GM19328 (cell line): ENCODE data around the gene AFF1.
"Not testable (repeated sequence)": the region's sequence is repeated elsewhere in the genome, so short reads cannot be mapped to it uniquely, and the experiment has no call there.

Experiments
- ATAC-seq: cut with Tn5 transposase; IDR thresholded peaks from one replicate; pipeline ENCODE4 v1.9.1; 2021; ENCODE audit warnings: mild to moderate bottlenecking, moderate library complexity; ENCODE audit not compliant: unreplicated experiment

AFF1 gene

DNA sequence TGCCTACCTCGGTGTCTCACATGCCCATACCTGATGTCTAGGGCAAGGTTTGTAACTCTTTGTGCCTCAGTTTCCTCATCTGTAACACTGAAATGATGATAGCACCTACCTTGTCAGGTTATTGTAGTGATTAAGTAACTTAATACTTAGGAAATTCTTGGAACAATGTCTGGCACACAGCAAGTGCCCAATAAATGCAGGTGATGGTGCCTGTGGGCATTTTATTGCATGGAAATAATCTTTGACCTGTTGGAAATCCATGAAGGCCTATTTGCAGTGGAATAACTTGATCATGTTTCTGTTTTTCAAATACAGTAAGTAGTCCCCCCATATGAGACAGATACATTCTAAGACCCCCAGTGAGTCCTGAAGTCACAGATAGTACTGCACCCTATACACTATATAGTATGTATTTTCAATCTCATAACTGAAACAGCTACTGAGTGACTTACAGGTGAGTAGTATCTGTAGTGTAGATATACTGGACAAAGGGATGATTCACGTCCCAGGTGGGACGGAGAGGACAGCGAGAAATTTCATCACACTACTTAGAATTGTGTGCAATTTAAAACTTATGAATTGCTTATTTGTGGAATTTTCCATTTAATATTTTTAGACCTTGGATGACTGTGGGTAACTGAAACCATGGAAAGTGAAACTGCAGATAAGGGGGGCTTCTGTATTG, 42.1 kb downstream of the AFF1 start:
- no peak for ATAC-seq

DNA sequence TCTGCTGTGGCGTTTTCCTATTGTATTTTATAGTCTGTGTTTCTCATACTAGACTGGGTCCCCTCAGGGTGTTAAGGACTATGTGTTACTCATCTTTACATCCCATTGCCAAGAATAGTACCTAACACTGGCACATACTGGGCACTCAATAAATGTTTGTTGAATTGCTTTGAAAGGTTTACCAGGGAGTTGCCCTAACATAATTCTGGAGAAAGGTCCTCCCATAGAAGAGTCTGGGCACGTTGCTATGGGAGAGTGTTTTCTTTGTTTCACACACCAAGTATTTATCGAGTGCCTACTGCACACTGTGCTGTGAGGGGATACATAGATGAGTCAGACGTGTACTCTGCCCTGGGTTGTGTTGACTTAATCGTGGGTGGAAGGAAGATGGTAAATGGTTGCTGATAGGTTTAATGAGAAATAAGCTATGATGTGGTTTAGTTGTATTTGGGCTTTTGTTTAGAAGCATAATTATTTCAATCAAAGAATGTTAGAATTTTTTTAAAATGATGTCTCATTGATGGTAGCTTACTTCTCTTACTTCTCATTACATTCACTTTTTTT, 42.9 kb downstream of the AFF1 start:
- ATAC-seq = peak; percentile 66

DNA sequence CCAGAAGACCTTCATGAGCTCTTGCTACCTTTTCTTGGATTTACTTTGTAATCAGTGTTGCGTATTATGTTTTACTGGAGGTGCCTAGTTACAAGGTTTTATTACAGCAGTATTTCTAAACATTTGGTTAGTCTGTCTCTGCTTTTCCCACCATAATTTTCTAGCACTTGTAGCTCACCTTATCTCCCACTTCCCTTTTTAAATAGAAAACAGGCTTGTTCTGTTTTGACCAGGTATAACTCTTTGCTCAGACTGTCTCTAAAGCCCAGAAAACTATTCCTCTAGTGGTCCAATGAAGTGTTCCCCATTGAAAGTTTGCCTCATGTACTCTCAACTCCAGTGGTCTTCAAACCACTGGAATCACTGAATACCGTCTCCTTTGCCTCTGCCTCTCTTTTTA, 43.9 kb downstream of the AFF1 start:
- ATAC-seq = no peak

DNA sequence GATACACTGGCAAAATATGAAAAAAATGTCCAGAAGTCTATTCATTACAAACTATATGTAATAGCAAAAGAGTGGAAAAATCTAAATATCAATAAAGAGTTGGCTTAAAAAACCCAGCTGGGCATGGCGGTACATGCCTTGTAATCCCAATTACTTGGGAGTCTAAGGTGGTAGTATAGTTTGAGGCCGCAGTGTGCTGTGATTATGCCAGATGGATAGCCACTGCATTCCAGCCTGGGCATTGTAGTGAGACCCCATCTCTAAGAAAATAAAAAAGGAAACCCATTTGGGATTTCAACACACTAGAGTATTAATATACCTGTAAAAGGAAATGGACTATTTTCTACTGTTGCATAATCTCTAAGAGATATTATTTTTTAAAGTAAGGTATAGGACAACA, 45.4 kb downstream of the AFF1 start:
- no peak for ATAC-seq

DNA sequence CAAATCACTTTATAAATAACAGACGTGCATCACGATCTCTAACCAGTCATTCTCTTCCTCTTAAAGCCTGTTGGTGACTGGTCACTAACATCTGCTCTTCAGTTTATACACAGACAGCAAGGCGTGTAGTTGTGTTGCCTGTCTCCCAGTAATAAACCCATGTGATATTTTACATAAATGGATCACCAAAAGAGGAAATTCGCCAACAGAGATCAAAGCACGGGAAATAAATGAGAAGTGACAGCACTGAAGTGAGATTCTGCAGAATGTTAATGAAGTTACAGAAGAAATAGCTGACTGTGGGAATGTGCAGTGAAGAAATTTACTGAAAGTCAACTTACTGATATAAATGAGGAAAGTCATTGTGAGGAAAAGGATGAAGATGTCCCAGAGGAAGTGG, 47.0 kb downstream of the AFF1 start:
- no peak for ATAC-seq

DNA sequence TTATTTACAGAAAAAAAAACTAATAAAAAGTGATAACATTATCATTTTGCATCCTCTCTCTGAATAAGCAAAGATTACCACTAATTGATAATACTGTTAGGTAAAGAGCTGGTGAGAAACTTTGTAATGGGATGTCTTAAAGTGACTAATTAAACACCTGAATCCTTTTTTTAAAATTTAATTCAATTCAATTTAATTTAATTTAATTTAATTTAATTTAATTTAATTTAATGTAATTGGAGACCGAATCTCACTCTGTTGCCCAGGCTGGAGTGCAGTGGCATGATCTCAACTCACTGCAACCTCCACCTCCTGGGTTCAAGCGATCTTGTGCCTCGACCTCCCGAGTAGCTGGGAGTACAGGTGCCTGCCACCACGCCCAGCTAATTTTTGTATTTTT, 51.0 kb downstream of the AFF1 start:
- not testable (repeated sequence) for ATAC-seq

DNA sequence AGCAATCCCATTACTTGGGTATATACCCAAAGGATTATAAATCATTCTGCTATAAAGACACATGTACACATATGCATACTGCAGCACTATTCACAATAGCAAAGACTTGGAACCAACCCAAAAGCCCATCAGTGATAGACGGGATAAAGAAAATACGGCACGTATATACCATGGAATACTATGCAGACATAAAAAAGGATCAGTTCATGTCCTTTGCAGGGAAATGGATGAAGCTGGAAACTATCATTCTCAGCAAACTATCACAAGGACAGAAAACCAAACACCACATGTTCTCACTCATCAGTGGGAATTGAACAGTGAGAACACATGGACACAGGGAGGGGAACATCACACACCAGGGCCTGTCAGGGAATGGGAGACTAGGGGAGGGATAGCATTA, 54.8 kb downstream of the AFF1 start:
- not testable (repeated sequence) for ATAC-seq

DNA sequence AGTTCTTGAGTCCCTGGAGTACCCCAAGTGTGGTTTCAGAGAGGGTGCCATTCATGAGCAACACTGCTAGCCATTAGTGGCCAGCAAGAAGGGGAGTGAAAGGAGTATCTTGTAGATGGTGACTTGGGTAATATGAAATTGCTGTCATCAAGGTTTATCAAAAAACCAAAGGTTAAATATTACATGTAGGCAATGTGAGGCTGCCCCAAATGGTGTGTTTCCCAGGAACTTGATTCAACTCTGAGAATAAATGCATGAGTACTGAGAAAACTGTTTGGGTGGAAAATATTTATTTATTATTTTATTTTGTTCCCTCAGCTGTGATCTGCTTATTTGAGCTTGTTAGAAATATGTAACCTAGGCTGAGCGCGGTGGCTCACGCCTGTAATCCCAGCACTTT, 55.7 kb downstream of the AFF1 start:
- no peak for ATAC-seq

DNA sequence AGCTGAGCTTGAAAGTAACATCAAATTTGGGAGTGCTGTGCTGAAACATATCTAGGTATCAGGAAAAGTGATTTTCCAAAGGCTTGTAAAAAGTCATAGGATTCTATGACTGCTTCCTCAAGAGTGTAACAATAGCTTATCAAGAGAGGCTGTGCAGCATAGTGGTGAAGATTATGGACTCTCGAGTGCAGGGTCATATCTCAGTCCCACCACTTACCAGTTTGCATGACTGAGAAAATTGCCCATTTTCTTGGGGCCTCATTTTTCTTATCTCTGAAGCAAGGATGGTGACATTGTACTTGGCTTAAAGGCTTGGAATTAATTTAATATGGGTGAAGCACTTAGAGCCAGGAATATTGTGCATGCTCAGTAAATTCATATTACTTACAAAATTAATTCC, 57.2 kb downstream of the AFF1 start:
- ATAC-seq = no peak

DNA sequence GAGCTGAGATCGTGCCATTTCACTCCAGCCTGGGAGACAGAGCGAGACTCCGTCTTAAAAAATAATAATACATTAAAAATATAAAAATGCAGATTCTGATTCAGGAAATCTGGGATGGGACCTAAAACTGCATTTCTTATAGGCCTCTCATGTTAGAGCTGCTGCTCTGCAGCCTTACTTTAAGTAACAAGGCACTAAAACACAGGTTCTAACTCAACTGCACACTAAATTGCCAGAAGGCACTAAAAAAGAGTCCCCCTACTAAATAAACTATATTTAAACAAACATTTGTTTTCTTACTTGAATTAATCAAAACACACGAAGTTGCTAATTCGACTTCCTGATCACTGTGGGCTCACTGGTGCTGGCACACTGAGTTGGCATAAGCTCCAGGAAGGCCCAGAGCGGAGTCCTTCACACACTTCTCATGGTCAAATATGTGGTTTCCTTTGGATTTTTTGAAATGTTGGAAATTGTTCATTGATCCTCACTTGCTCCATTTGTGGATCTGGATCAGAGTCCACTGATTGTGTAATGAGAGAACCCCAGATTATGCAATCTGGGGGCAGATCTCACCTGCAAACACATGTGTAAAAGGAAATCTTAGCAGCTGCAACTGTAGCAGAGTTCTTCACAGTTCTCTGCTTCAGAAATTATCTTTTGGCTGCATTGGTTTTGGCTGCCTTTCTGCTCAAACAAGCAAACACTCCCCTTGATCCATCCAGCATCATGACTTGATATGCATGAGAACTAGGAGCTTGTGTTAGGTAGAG, 59.3 kb downstream of the AFF1 start:
- ATAC-seq = no peak

DNA sequence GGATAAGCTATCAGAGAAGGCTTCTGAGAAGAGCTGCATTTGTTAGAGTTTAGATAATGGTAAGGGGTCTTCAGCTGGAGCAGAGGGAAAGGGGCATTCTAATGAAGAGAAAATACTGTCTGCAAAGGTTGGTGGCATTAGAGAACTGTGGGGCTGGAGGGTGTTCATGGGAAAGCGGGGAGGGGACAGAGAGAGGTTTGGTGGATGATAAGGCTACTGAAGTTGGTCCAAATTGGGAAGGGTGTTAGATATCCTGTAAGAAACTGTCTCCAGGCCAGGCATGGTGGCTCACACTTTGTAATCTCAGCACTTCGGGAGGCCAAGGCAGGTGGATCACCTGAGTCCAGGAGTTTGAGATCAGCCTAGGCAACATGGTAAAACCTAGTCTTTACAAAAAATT, 59.9 kb downstream of the AFF1 start:
- no peak for ATAC-seq

DNA sequence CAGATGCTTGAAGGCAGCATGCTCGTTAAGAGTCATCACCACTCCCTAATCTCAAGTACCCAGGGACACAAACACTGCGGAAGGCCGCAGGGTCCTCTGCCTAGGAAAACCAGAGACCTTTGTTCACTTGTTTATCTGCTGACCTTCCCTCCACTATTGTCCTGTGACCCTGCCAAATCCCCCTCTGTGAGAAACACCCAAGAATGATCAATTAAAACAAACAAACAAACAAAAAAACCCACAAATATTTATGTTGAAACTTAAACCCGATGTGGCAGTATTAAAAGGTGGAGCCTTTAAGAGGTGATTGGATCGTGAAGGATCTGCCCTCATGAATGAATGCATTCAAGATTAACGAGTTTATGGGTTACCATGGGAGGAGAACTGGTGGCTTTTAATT, 61.7 kb downstream of the AFF1 start:
- ATAC-seq = not testable (repeated sequence)

DNA sequence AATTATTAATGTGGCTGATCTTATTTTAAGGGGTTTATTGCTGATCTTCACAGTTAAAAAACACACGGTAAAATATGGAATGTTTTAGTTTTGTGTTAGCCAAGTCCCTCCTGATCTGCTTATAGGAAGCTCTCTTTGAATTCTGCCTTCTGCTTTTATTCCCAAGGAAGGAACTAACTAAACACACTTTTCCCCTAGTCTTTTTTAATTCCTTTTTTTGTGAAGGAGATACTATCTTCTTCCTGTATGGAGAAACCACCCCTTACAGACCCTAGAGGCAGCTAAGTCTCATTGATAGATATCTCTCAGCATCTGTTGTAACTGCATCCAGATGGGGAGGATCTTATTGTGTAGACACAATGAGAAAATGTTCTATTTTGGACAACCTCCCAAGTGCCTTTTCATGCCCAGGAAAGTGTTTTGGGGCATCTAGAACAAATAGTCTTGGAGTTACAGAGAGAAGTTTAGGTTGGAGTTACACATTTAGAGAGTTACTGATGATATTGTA, 64.4 kb downstream of the AFF1 start:
- no peak for ATAC-seq

DNA sequence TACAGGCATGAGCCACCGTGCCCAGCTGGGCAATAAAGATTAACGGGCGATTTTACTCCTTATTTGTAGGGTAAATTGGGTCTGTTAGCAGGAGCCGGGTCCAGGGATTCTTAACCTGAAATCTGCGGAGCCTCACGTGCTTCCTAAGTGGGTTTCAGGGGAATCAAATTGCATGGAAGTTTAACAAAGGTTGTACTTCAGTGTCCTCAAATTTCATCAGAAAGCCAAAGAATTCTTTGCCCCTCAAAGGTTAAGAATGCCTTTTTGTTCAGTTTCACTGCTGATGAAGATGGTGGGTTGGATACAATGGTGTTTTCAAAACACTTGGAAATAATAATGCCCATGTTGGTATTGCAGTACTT, 67.9 kb downstream of the AFF1 start:
- ATAC-seq = no peak

DNA sequence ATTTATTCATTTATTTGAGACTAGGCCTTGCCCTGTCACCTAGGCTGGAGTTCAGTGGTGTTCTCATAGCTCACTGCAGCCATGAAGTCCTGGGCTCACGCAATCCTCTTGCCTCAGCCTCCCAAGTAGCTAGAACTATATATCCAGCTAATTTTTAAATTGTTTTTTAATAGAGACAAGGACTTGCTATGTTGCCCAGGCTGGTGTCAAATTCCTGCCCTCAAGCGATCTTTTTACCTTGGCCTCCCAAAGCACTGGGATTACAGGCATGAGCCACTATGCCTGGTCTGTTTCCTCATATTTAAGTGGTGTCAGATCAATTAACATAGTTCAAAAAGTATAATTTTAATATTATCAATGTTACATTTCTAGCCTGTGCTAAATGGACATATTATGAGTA, 68.5 kb downstream of the AFF1 start:
- no peak for ATAC-seq

DNA sequence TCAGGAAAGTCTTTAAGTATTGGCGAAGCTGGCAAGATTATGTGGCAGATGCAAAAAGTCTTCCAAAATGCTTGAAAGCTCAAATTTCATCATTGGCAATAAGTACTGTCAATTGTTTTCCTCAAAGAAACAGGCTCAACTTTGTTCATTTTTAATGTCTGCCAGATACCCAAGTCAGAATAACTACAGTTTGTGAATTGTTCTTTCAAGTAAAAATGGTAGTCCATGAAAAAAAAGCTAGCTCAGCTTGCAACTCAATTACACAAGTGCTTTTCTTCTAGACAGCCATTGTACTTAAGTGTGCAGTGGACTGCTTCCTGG, 70.5 kb downstream of the AFF1 start:
- no peak for ATAC-seq

DNA sequence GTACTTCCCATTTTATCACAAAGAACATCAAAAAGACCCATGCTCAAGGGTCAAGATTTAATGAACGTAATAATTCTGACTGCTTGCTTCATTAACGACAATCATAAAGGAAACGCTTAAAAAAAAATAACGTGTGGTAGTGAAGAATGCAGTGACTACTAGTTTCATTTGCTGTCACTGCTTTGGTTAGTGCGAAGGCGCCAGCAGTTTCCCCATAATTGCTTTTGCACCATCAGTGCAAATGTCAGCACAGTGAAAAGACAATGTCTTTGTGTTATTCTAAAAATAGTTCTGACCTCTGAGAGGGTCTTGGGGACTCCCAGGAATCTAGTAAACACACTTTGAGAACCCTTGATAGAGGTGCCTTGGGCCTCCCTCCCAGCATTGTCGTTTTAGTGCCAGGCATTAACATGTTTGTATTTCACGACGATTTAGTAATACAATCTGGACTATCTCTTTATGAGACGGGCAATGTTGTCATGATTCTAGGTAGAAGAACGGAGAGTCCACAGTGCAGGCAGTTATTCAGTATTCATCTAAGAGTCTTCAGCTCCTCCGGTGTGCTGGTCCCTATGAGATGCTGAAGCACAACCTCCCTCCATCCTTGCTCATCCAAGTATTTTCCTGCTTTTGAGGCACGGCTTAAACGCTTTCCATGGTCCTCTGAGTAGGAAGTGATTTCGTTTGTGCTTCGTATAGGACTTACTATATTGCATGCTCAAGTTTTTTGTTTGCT, 71.0 kb downstream of the AFF1 start:
- ATAC-seq = peak; percentile 5

DNA sequence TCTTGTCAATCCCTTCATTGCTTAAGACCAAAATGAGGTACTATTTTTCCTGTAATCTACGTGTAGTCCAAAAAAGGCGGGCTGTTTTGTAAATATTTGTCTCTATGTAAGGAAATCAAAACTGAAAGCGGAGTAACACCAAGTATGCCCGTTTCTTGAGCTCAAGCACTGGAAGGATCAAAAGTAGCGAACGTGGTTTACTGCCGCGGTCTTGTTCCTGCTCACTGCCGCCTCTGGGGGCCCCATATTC, 71.5 kb downstream of the AFF1 start:
- peak; percentile 42 for ATAC-seq

DNA sequence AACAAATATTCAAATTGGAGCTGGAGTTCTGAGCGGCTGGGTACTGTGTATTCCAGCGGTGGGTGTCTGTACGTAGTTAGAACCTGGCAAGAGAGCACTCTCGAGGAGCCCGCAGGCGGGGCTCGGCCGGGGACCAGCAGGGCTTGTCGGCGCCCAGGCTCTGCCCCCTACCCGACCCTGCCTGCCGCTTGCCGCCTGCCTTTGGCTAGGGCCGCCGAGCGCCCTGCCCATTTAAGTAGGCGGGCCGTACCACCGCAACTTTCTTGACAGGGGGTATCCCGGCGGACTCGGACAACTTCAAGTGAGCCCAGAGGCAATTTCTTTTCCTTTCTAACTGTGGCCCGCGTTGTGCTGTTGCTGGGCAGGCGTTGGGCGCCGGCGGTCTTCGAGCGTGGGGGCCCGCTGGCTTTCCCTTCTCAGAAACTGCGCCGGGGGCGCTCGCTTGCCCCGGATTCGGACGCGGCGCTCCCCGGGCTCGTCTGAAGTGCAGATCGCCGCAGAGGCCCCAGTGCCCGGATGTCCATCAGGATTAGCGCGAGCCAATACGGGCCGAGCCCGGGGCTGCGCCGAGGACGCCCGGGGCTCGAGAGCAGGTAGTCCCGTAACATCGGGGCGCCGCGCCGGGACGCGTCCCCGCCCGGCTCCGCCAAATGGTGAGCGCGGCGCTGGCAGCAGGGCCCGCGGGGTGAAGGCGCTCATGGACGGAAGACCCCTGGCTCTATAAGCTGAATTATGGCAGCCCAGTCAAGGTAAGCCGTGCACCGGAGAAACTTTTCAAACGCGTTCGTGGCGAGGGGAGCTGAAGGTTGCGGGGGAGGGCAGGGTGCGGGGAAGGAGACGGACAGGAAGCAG, 72.1 kb downstream of the AFF1 start:
- peak; percentile 61 for ATAC-seq

DNA sequence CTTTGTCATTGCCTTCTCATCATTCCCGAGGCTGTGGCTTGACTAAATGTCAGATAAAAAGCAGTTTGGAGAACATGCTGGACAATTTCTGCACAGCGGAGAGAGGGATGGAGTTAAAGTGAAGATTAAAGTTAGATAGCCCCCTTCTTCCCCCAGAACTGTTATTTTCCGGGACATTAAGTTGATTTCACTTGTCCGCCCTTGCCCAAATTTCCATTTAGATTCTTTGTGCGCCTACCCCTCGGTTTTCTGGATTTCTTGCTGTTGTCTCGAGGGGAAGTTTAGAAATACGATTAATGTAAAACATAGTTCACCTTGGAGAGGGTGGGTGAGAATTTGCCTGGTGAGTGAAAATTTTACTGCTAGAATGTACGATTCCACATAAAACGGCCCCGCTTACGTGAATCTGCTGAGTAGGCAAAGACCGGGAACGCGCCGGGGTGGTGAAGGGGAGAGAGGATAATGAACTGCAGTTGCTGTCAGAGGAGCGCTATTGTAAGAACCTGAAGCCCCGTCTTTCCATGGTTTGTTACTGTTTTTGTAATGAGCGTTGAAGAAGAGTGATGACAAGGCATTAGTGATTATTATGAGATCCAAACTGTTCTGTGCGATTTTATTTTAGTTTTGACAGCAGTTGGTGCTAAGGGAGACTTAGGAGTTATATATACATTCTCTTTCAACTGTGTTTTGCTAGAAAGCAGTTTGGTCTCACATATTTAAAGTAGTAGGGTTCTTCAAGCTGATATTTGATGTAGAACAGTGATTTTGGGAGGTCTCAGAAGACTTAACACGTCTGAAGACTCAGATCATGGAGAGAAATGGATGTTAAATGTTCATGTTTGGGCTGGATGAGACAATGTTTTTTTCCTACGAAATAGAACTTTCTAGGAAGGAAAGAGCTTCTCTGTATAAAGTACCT, 73.0 kb downstream of the AFF1 start:
- no peak for ATAC-seq
